ENCODE measurements around the gene TBCD. TPM values are rescaled to one million over a fixed set of nuclear protein-coding genes. Genes with fewer than 3 reads are reported as not detected.

Gene TBCD
- total RNA-seq, 1 experiment from 2014 or later: 129 TPM

DNA sequence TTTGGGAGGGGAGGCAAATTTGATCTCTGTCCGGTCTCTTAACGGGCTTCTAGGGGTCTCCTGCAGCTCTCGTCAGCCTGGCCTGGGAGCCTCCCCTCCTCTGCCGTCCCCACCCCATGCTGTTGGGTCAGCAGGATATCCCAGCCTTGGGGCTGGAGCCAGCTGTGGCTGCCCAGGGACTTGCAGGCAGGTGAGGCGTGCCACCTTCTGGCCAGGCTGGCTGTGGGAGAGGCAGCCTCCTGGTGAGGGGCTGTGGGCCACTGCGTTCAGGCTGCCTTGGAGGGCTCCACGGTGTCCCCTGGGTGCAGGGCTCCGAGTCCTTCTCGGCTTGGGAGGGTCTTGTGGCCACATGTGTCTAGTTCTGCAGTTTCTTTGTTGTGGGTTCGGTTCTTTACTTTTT is 34.6 kb downstream of the TBCD start:
- no peaks in the 10 kb centered on the region for H3K27me3 ChIP-seq (ENCODE audit: insufficient read depth, low read length)
- H3K9me3 Mint-ChIP-seq: no peaks in the 10 kb centered on the region; a peak in 1 of 5 replicates
- no peaks in the 10 kb centered on the region for H3K9me3 ChIP-seq (ENCODE audit: control insufficient read depth, low read depth, low read length)
- no peak overlapping the region for H2BK120ac ChIP-seq (ENCODE audit: low read depth, low read length, poor library complexity, severe bottlenecking)
- peak; percentile 32 for DNase-seq
- H3K4me3 Mint-ChIP-seq: no peak overlapping the region
- no peak overlapping the region for H2AFZ ChIP-seq (ENCODE audit: low read length)
- no peak overlapping the region for H3K14ac ChIP-seq (ENCODE audit: insufficient read depth, low read length)
- H3K9ac ChIP-seq (ENCODE audit: extremely low read depth, insufficient read length, low read length): no peak overlapping the region
- H4K20me1 ChIP-seq (ENCODE audit: control insufficient read depth, insufficient read depth, insufficient read length): no peaks in the 10 kb centered on the region
- no peak overlapping the region for H3K4me2 ChIP-seq (ENCODE audit: insufficient read depth, insufficient read length, low read length)
- H2BK12ac ChIP-seq (ENCODE audit: insufficient read length, low read depth, low read length): no peak overlapping the region
- no peaks in the 10 kb centered on the region; the same call in 1 of the 2 replicates for H3K79me2 ChIP-seq (ENCODE audit: insufficient read depth, low read length)
- H3K18ac ChIP-seq (ENCODE audit: insufficient read length, low read depth, low read length): no peak overlapping the region
- H3K23me2 ChIP-seq (ENCODE audit: insufficient read length, low read depth, low read length, poor library complexity, severe bottlenecking): no peaks in the 10 kb centered on the region
- H3K27me3 Mint-ChIP-seq (ENCODE audit: low read depth): no peaks in the 10 kb centered on the region
- no peak overlapping the region for H3K56ac ChIP-seq (ENCODE audit: insufficient read length, low read depth, low read length)
- peaks cover 33 to 53% (median 42%) of the 10 kb centered on the region in 3 experiments for H3K36me3 Mint-ChIP-seq (ENCODE audit: insufficient read depth in 1 of 3, low read depth in 3 of 3)
- no peaks in the 10 kb centered on the region for H3K4me1 ChIP-seq (ENCODE audit: insufficient read depth, low read length)
- H3K79me1 ChIP-seq (ENCODE audit: insufficient read depth, low read depth, low read length, poor library complexity, severe bottlenecking): no peaks in the 10 kb centered on the region
- H3K4me1 Mint-ChIP-seq: peaks cover 5% of the 10 kb centered on the region in 2 experiments
- no peak overlapping the region for H3K27ac ChIP-seq (ENCODE audit: insufficient read length, low read depth, low read length)
- no peak overlapping the region for H4K91ac ChIP-seq (ENCODE audit: insufficient read length, low read depth, low read length)
- TF ChIP-seq, protein P1, sequence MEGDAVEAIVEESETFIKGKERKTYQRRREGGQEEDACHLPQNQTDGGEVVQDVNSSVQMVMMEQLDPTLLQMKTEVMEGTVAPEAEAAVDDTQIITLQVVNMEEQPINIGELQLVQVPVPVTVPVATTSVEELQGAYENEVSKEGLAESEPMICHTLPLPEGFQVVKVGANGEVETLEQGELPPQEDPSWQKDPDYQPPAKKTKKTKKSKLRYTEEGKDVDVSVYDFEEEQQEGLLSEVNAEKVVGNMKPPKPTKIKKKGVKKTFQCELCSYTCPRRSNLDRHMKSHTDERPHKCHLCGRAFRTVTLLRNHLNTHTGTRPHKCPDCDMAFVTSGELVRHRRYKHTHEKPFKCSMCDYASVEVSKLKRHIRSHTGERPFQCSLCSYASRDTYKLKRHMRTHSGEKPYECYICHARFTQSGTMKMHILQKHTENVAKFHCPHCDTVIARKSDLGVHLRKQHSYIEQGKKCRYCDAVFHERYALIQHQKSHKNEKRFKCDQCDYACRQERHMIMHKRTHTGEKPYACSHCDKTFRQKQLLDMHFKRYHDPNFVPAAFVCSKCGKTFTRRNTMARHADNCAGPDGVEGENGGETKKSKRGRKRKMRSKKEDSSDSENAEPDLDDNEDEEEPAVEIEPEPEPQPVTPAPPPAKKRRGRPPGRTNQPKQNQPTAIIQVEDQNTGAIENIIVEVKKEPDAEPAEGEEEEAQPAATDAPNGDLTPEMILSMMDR (conservative IDR thresholded peaks at IDR 0.05): no peak
- H2AK5ac ChIP-seq (ENCODE audit: insufficient read length, low read length): no peak overlapping the region
- H2BK15ac ChIP-seq (ENCODE audit: low read depth, low read length): no peak overlapping the region
- WGBS (ENCODE audit: extremely low coverage, insufficient read length, low lambda C conversion rate): no CpG with 5 or more reads among the region's 10 CpGs
- H2BK20ac ChIP-seq (ENCODE audit: low read depth, low read length, poor library complexity, severe bottlenecking): no peak overlapping the region
- no peak overlapping the region for H4K5ac ChIP-seq (ENCODE audit: insufficient read length, low read depth, low read length)
- H4K8ac ChIP-seq (replicated peaks; ENCODE audit: insufficient read length, low read depth, low read length): no peak overlapping the region
- no peak overlapping the region for H3T11ph ChIP-seq (ENCODE audit: low read length)
- no peak overlapping the region for H3K23ac ChIP-seq (ENCODE audit: insufficient read length, low read depth, low read length)
- no peak overlapping the region for H2BK5ac ChIP-seq (ENCODE audit: insufficient read length, low read length)
- H3K27ac Mint-ChIP-seq: peak overlapping the region in 1 of 3 experiments; percentile 68; a peak in 1 of 7 replicates
- H3K4ac ChIP-seq (ENCODE audit: low read depth, low read length): no peak overlapping the region
